Measurements from ENCODE around the gene GRB7.

GRCh38 chr17:39754958-39755553 is 17.3 kb downstream of the GRB7 start:
- TF ChIP-seq NR3C1 (IDR thresholded peaks at IDR 0.05): no peak
- no peak for TF ChIP-seq MAX (IDR thresholded peaks at IDR 0.05)
- no peak for TF ChIP-seq CTCF (IDR thresholded peaks at IDR 0.05)
- TF ChIP-seq HOXA7 (CRISPR knock-in tag; IDR thresholded peaks at IDR 0.05): no peak
- TF ChIP-seq POLR2A (IDR thresholded peaks at IDR 0.05; ENCODE audit: low read length): no peak
- TF ChIP-seq SREBF2 (IDR thresholded peaks at IDR 0.05): no peak

All from A549 (cell line).